CD4-positive, alpha-beta T cell treated with Interleukin-15 for 1 hour (primary cell): ENCODE data around the gene CEP68.

ENCODE experiments used
- DNase-seq: peaks from one replicate; pipeline ENCODE4 v3.0.0-alpha.2; 2020

Gene CEP68

GRCh38 chr2:65061146-65061909, 5.1 kb downstream of the CEP68 start:
- no peak for DNase-seq

- no peak for DNase-seq
These were observed 5.7 kb downstream of the CEP68 start for GRCh38 chr2:65061910-65062339.

DNA sequence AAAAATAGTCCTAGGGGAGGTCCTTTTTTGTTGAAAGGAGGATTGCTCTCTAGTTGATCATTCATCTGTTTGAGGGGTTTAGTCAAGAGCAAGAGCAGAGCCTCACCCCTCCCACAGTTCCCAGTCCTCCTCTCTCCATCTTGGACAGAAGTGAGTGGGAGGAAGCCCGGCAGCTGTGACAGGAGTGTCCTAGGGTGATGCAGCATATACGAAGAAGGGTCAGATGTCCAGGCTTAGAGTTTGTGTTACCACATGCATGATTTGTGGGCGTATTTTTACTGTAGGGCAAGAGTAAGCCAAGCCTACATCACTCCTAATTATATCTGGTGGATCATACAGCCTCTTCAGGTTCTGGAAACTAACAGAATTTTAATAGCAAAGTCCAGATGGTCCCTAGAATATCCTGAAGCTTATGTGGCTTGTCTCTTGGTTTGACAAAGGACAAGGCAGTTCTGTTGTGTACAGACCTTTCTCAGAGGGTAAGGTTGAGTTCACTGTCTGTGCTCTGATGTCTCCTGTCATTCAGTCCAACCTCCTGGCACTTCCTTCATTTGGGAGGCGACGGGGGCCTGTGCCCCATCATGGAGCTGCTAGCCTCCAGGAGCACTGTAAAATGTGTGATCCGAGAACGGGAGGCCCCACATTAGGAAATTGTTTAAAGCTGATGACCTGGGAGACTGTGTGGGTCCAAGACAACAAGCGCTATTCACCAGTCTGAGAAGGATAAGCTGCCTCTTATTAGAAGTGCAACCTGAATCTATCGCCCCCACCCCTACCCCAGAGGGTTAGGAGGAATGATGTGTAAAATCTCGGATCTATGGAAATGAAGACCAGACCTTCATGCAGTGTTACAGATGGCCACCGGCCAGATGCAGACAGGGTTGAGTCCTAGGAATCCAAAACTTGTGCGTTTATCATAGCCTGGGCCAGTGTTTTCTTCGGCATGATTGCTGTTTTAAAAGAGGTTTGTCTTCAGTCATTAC, 6.9 kb downstream of the CEP68 start:
- DNase-seq: no peak

- DNase-seq: peak; percentile 76
These were observed 8.7 kb downstream of the CEP68 start for GRCh38 chr2:65064728-65065552.

GRCh38 chr2:65067806-65068553, 11.8 kb downstream of the CEP68 start:
- DNase-seq: no peak

GRCh38 chr2:65069439-65069824, 13.2 kb downstream of the CEP68 start:
- no peak for DNase-seq

DNA sequence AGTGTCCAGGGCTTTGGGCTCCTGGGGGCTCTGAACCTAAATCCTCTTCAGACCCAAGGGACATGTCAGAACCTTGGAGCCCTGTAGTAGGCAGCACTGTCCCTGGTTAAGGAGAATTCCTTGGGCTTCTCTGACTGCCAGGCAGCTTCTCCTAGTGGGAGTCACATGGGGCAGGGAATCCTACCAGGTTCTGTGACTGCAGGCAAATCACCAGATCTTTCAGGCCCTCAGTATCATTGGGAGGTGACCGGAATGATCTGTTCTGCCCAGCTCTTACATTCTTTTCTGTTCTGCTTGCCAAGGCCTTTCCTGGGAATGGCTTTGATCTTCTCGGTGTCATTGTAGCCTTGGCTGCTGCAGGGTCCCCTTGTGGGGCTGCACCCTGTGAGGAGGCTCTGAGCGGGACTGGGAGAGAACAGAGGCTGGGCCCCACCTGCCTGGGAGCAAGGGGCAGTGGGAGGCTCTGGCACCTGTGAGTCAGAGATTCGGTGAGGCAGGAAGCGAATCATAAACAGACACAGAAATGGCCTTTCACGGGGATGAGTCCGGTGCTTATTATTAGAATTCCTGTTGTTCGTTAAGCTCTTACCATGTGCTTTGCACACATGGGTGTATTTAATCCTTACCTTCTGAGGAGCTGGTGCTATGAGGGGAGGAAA, 14.1 kb downstream of the CEP68 start:
- DNase-seq: no peak

DNA sequence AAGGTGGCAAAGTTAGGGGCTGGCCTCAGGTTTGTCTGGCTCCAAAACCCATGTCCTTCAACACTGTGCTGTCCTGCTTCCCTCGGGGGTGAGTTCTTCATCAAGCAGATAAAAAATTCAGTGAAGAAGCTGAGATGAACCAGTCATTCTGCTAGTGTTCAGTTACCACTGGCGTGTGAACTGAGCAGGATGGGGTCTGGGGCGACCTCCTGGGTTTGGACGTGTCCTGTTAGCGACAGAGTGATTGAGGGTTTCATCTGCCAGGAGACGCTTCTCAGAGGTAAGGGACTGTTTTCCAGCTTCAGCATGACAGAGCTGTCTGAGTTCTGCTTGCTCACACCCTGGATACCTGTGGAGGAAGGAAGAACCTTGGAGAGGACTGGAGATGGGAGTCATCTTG, 14.6 kb downstream of the CEP68 start:
- DNase-seq: no peak

GRCh38 chr2:65071499-65072180, 15.4 kb downstream of the CEP68 start:
- no peak for DNase-seq

- DNase-seq: no peak
These were observed 16.2 kb downstream of the CEP68 start for GRCh38 chr2:65072181-65072970.

- no peak for DNase-seq
These were observed 17.8 kb downstream of the CEP68 start for GRCh38 chr2:65073879-65074565.

DNA sequence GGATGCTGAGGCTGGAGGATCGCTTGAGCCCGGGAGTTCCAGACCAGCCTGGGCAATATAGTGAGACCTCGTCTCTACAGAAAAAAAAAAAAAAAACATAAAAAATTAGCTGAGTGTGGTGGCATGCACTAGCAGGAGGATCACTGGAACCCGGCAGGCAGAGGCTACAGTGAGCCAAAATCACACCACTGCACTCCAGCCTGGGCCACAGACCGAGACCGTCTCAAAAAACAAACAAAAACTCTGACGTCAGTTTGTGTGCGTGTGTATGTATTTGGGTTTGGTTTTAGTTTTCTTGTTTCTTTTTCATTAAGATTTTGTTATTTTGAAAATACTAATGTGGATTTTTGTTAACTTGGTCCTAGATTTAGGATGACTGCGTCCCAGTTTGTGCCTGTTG, 19.0 kb downstream of the CEP68 start:
- no peak for DNase-seq

GRCh38 chr2:65075605-65076344, 19.6 kb downstream of the CEP68 start:
- no peak for DNase-seq

- DNase-seq: no peak
These were observed 20.1 kb downstream of the CEP68 start for GRCh38 chr2:65076345-65076710.

- no peak for DNase-seq
These were observed 21.7 kb downstream of the CEP68 start for GRCh38 chr2:65077898-65078297.

DNA sequence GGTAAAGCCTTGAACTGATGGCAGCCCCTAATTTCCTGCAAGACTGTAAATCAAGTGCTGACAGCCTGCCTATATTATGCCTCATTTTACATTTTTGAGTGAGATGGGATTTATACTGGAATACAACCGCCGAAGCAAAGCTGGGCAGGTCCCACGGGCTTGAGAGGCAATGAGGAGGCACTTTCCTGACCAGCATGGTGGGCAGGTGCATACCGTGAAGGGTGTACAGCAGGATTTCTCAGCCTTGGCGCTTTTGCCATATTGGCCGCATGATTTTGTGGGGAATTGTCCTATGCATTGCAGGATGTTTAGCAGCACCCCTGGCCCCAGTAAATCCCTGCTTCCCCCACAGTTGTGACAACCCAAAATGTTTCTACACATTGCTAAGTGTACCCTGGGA, 22.8 kb downstream of the CEP68 start:
- DNase-seq: no peak

- no peak for DNase-seq
These were observed 25.0 kb downstream of the CEP68 start for GRCh38 chr2:65081232-65081685.

- no peak for DNase-seq
These were observed 28.9 kb downstream of the CEP68 start for GRCh38 chr2:65085148-65085547.

DNA sequence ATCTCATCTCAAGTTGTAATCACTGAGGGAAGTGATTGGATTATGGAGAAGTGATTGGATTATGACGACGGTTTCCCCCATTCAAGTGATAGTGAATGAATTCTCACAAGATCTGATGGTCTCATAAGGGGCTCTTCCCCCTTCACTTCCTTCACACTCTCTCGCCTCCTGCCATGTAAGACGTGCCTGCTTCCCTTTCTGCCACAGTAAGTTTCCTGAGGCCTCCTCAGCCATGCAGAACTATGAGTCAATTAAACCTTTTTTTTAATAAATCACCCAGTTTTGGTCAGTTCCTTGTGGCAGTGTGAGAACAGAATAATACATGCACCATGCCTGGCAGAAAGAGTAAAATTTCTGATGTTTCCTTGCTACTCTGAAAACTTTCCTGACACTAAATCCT, 36.6 kb downstream of the CEP68 start:
- DNase-seq: no peak
